ENCODE results near the gene VAT1L. TPM values are rescaled to one million over a fixed set of nuclear protein-coding genes. Genes with fewer than 3 reads are reported as not detected.

Gene VAT1L
- polyA plus RNA-seq, 1 of the 3 experiments (the other 2 are of a cell fraction) = 52.5 TPM

DNA sequence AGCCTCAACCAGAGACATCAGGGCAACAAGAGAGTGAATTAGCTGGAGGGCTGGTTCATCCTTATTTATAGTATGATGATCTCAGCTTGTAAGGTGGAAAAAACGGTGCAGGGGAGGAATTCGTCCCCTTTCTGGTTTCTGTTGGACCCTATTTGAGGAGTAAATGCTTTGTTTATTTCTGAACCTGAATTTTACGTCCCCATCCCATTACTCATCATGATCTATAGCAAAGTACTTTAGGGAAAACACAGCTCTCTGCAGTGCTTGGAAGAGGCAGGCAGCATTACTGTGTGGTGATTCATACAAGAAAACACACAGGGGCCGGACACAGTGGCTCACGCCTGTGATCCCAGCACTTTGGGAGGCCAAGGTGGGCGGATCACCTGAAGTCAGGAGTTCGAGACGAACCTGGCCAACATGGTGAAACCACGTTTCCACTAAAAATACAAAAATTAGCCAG lies 8.0 kb upstream of the VAT1L start (continued):
- TF ChIP-seq REST (IDR thresholded peaks at IDR 0.05; ENCODE audit: low read depth, low read length) = no peak
- peak in 1 of 2 experiments; percentile 70; a peak in 2 of 4 replicates for TF ChIP-seq EP300 (IDR thresholded peaks at IDR 0.05; ENCODE audit: borderline replicate concordance in 1 of 2, low read depth in 1 of 2, low read length in 1 of 2)
- no peak for TF ChIP-seq RFX5 (IDR thresholded peaks at IDR 0.05; ENCODE audit: low read length)
- TF ChIP-seq GATA2 (CRISPR knock-in tag; IDR thresholded peaks at IDR 0.05) = no peak
- no peak for TF ChIP-seq ZBTB33 (IDR thresholded peaks at IDR 0.05; ENCODE audit: borderline replicate concordance, low read depth)
- peak; percentile 93 for TF ChIP-seq JUND (IDR thresholded peaks at IDR 0.05)

DNA sequence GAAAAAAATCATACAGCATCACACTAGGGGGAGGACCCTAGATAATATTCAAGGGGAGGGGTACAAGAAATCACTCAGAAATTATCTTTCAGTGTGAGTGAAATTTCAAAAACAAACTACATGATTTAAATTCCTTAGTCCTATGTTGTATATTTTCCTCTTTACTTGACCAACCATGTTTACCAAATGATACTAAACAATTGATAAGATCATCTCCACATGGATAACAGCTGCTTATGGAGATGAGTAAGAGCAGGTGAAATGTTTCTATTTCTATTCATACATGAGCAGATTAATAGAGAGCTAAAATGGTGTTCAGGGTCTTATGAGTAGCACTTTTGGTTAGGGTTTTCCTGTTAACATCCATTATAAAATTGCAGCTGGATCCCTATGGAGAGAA lies 7.3 kb upstream of the VAT1L start:
- no peak for DNase-seq
- Histone ChIP-seq H3F3A (replicated peaks; ENCODE audit: insufficient read depth) (peaks cover 13% of the 10 kb centered on the region), H3K4me3 (ENCODE audit: low read depth in 2 of 2, low read length in 1 of 2) (no peak overlapping the region), H3K9ac (no peak overlapping the region), H3K9me3 (no peaks in the 10 kb centered on the region), H3K27ac (ENCODE audit: low read depth in 2 of 2, low read length in 1 of 2) (peak overlapping the region in 1 of 2 experiments; percentile 74; a peak in 1 of 4 replicates), H3K9me2 (no peaks in the 10 kb centered on the region), H3K79me2 (ENCODE audit: insufficient read depth) (no peaks in the 10 kb centered on the region), H3K27me3 (ENCODE audit: insufficient read depth) (no peaks in the 10 kb centered on the region), H3K4me1 (ENCODE audit: control insufficient read depth in 1 of 2, insufficient read depth in 2 of 2, low read depth in 1 of 2, low read length in 1 of 2) (no peaks in the 10 kb centered on the region), H4K20me1 (ENCODE audit: insufficient read depth) (no peaks in the 10 kb centered on the region), H3K4me2 (0 out of 2 replicates have a peak overlapping the region, but pooled peaks have one; percentile 29), H3K36me3 (replicated peaks in 1 of 2; ENCODE audit: control insufficient read depth in 1 of 2, insufficient read depth in 2 of 2, low read length in 1 of 2) (no peaks in the 10 kb centered on the region), H2AFZ (ENCODE audit: low read depth) (no peak overlapping the region)
- TF ChIP-seq, protein P1, sequence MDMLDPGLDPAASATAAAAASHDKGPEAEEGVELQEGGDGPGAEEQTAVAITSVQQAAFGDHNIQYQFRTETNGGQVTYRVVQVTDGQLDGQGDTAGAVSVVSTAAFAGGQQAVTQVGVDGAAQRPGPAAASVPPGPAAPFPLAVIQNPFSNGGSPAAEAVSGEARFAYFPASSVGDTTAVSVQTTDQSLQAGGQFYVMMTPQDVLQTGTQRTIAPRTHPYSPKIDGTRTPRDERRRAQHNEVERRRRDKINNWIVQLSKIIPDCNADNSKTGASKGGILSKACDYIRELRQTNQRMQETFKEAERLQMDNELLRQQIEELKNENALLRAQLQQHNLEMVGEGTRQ (IDR thresholded peaks at IDR 0.05; ENCODE audit: borderline replicate concordance, low read depth, low read length) = no peak
- no peak for TF ChIP-seq YY1 (IDR thresholded peaks at IDR 0.05; ENCODE audit: low read depth)
- no peak for TF ChIP-seq POLR2AphosphoS5 (IDR thresholded peaks at IDR 0.05; ENCODE audit: low read depth, low read length)
- ChIA-PET CTCF (interaction anchor here (1.1 to 1.7 kb wide), 3 partner anchors 12 to 319 kb away, joined by 3 to 7 read pairs (median 3); partner anchors contain the start of gene WWOX), POLR2A (no interaction called here)
